HG03175 (cell line): ENCODE measurements around the gene DNAJC3.
"Not testable (repeated sequence)": the region's sequence is repeated elsewhere in the genome, so short reads cannot be mapped to it uniquely, and the experiment has no call there.

ENCODE experiments used
- ATAC-seq: cut with Tn5 transposase; IDR thresholded peaks from one replicate; pipeline ENCODE4 v1.9.1; 2021; ENCODE audit warnings: mild to moderate bottlenecking, moderate library complexity; ENCODE audit not compliant: unreplicated experiment

DNAJC3 gene

GRCh38 chr13:95763601-95764000 is 86.7 kb downstream of the DNAJC3 start:
- ATAC-seq = no peak

- ATAC-seq = no peak
These were observed 95.0 kb downstream of the DNAJC3 start for GRCh38 chr13:95771905-95772304.

- no peak for ATAC-seq
These were observed 102.6 kb downstream of the DNAJC3 start for GRCh38 chr13:95779522-95779921.

- ATAC-seq = no peak
These were observed 104.1 kb downstream of the DNAJC3 start for GRCh38 chr13:95781016-95781415.

GRCh38 chr13:95781940-95782339 is 105.0 kb downstream of the DNAJC3 start:
- ATAC-seq = not testable (repeated sequence)

GRCh38 chr13:95783747-95784146 is 106.8 kb downstream of the DNAJC3 start:
- ATAC-seq = no peak

GRCh38 chr13:95784161-95784899 is 107.4 kb downstream of the DNAJC3 start:
- ATAC-seq = no peak

GRCh38 chr13:95784900-95785290 is 108.0 kb downstream of the DNAJC3 start:
- no peak for ATAC-seq

- ATAC-seq = no peak
These were observed 110.6 kb downstream of the DNAJC3 start for GRCh38 chr13:95787356-95788099.

- no peak for ATAC-seq
These were observed 111.1 kb downstream of the DNAJC3 start for GRCh38 chr13:95788100-95788463.

GRCh38 chr13:95789315-95789714 is 112.4 kb downstream of the DNAJC3 start:
- not testable (repeated sequence) for ATAC-seq

GRCh38 chr13:95791084-95791722 is 114.3 kb downstream of the DNAJC3 start:
- ATAC-seq = no peak

- no peak for ATAC-seq
These were observed 116.1 kb downstream of the DNAJC3 start for GRCh38 chr13:95793018-95793555.

GRCh38 chr13:95793781-95794180 is 116.8 kb downstream of the DNAJC3 start:
- no peak for ATAC-seq

- ATAC-seq = no peak
These were observed 120.1 kb downstream of the DNAJC3 start for GRCh38 chr13:95797016-95797415.

GRCh38 chr13:95800436-95800835 is 123.5 kb downstream of the DNAJC3 start:
- no peak for ATAC-seq

GRCh38 chr13:95801825-95802224 is 124.9 kb downstream of the DNAJC3 start:
- no peak for ATAC-seq

- ATAC-seq = no peak
These were observed 129.0 kb downstream of the DNAJC3 start for GRCh38 chr13:95805921-95806320.

- no peak for ATAC-seq
These were observed 132.5 kb downstream of the DNAJC3 start for GRCh38 chr13:95809429-95809828.

- no peak for ATAC-seq
These were observed 136.2 kb downstream of the DNAJC3 start for GRCh38 chr13:95813139-95813538.

- no peak for ATAC-seq
These were observed 137.6 kb downstream of the DNAJC3 start for GRCh38 chr13:95814495-95814894.

GRCh38 chr13:95822303-95822702 is 145.4 kb downstream of the DNAJC3 start:
- no peak for ATAC-seq
